HG03135 (cell line): ENCODE data around the gene SAMD4A.

ENCODE experiments used
- ATAC-seq: cut with Tn5 transposase; IDR thresholded peaks from one replicate; pipeline ENCODE4 v1.9.1; 2021; ENCODE audit warnings: mild to moderate bottlenecking, moderate library complexity; ENCODE audit not compliant: unreplicated experiment

SAMD4A gene

GRCh38 chr14:54564868-54565784 is 1.8 kb upstream of the SAMD4A start:
- peak; percentile 36 for ATAC-seq

- peak; percentile 58 for ATAC-seq
Measured at GRCh38 chr14:54565785-54566409, 1.0 kb upstream of the SAMD4A start.

- ATAC-seq = peak; percentile 3
Measured at GRCh38 chr14:54567224-54567638, 303 bp downstream of the SAMD4A start.

- ATAC-seq = peak; percentile 19
Measured at GRCh38 chr14:54567639-54568561, 972 bp downstream of the SAMD4A start.

- ATAC-seq = no peak
Measured at GRCh38 chr14:54568821-54569595, 2.1 kb downstream of the SAMD4A start.

- no peak for ATAC-seq
Measured at GRCh38 chr14:54570047-54570446, 3.1 kb downstream of the SAMD4A start.

GRCh38 chr14:54570631-54571415 is 3.9 kb downstream of the SAMD4A start:
- no peak for ATAC-seq

GRCh38 chr14:54572316-54572715 is 5.4 kb downstream of the SAMD4A start:
- ATAC-seq = no peak

- ATAC-seq = no peak
Measured at GRCh38 chr14:54574528-54574927, 7.6 kb downstream of the SAMD4A start.

- no peak for ATAC-seq
Measured at GRCh38 chr14:54577494-54577893, 10.6 kb downstream of the SAMD4A start.

- ATAC-seq = no peak
Measured at GRCh38 chr14:54577977-54578376, 11.0 kb downstream of the SAMD4A start.

- ATAC-seq = no peak
Measured at GRCh38 chr14:54579621-54580020, 12.7 kb downstream of the SAMD4A start.

- ATAC-seq = no peak
Measured at GRCh38 chr14:54580933-54581332, 14.0 kb downstream of the SAMD4A start.

GRCh38 chr14:54582334-54582733 is 15.4 kb downstream of the SAMD4A start:
- ATAC-seq = no peak

GRCh38 chr14:54584097-54584496 is 17.2 kb downstream of the SAMD4A start:
- no peak for ATAC-seq

- ATAC-seq = no peak
Measured at GRCh38 chr14:54585214-54585613, 18.3 kb downstream of the SAMD4A start.

- ATAC-seq = no peak
Measured at GRCh38 chr14:54589076-54589475, 22.1 kb downstream of the SAMD4A start.

GRCh38 chr14:54589843-54590242 is 22.9 kb downstream of the SAMD4A start:
- no peak for ATAC-seq

GRCh38 chr14:54590481-54590880 is 23.6 kb downstream of the SAMD4A start:
- ATAC-seq = no peak

GRCh38 chr14:54591461-54591860 is 24.5 kb downstream of the SAMD4A start:
- no peak for ATAC-seq
